ENCODE data around the gene PDIA6. TPM values are rescaled to one million over a fixed set of nuclear protein-coding genes. Genes with fewer than 3 reads are reported as not detected.

PDIA6 gene
- total RNA-seq, 2 donors from 2014 or later: 402 to 408 TPM

DNA sequence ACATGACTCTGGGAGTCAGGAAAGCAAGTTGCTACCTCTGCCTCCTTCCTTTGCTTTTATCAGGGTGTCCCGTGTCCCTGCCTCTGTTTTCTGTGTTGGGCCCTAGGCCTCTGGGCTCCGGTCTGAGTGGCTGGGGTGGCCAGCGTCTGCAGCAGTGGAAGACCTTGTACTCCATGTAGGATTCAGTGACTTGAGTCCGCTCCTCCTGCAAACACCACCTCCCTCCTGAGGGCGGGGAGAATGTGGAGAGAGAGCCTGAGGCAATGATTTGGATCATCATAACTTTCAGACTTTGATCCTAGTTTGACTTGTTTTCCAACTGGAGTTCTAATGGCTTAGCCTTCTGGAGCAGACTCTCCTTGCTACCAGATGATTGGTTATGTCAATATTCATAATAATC is 60.3 kb downstream of the PDIA6 start:
- 90 to 93% methylated on average over 2 to 5 of the region's 5 CpGs for WGBS, 2 experiments (ENCODE audit: insufficient coverage in 1 of 2, insufficient read length in 1 of 2)
- H3K27me3 Mint-ChIP-seq (ENCODE audit: insufficient read depth): no peaks in the 10 kb centered on the region
- no peak overlapping the region for H3K27ac ChIP-seq (ENCODE audit: low read depth, low read length)
- H3K4me1 Mint-ChIP-seq: no peaks in the 10 kb centered on the region
- H3K27me3 ChIP-seq (ENCODE audit: control insufficient read depth, insufficient read depth, low read length, poor library complexity, severe bottlenecking): no peaks in the 10 kb centered on the region
- no peak overlapping the region for H3K27ac Mint-ChIP-seq
- H3K4me1 ChIP-seq (ENCODE audit: control insufficient read depth, insufficient read depth, low read length): no peaks in the 10 kb centered on the region
- H3K4me3 ChIP-seq (ENCODE audit: low read length): no peak overlapping the region
- no peaks in the 10 kb centered on the region for H3K9me3 Mint-ChIP-seq
- no peak overlapping the region for H3K4me3 Mint-ChIP-seq
- H3K36me3 ChIP-seq (ENCODE audit: control insufficient read depth, insufficient read depth, low read length): no peaks in the 10 kb centered on the region
- H3K9ac ChIP-seq (ENCODE audit: extremely low read depth, low read length, poor library complexity, severe bottlenecking): no peak overlapping the region
- DNase-seq: no peak
- TF ChIP-seq, protein P1, sequence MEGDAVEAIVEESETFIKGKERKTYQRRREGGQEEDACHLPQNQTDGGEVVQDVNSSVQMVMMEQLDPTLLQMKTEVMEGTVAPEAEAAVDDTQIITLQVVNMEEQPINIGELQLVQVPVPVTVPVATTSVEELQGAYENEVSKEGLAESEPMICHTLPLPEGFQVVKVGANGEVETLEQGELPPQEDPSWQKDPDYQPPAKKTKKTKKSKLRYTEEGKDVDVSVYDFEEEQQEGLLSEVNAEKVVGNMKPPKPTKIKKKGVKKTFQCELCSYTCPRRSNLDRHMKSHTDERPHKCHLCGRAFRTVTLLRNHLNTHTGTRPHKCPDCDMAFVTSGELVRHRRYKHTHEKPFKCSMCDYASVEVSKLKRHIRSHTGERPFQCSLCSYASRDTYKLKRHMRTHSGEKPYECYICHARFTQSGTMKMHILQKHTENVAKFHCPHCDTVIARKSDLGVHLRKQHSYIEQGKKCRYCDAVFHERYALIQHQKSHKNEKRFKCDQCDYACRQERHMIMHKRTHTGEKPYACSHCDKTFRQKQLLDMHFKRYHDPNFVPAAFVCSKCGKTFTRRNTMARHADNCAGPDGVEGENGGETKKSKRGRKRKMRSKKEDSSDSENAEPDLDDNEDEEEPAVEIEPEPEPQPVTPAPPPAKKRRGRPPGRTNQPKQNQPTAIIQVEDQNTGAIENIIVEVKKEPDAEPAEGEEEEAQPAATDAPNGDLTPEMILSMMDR (conservative IDR thresholded peaks at IDR 0.05): no peak
- no peaks in the 10 kb centered on the region for H3K36me3 Mint-ChIP-seq (ENCODE audit: low read depth)
- no peaks in the 10 kb centered on the region for H3K9me3 ChIP-seq (ENCODE audit: control insufficient read depth, low read length)

DNA sequence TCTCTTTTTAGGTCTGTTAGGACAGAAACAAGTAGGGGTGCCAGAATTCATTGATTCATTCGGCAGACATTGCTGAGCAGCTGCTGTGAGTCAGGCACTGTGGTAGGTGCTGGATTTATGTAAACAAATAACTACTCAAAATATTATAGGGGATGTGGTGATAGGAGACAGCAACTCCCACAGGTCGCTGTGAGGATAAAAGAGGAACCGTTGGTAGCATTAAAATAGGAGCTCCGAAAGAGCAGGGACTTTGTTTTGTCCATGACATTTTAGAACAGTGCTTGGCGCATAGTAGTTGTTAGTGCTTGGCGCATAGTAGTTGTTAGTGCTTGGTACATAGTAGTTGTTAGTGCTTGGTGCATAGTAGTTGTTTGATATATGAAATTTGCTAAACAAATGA is 62.0 kb downstream of the PDIA6 start:
- no peak overlapping the region for H3K27ac Mint-ChIP-seq
- no peaks in the 10 kb centered on the region for H3K4me1 ChIP-seq (ENCODE audit: control insufficient read depth, insufficient read depth, low read length)

DNA sequence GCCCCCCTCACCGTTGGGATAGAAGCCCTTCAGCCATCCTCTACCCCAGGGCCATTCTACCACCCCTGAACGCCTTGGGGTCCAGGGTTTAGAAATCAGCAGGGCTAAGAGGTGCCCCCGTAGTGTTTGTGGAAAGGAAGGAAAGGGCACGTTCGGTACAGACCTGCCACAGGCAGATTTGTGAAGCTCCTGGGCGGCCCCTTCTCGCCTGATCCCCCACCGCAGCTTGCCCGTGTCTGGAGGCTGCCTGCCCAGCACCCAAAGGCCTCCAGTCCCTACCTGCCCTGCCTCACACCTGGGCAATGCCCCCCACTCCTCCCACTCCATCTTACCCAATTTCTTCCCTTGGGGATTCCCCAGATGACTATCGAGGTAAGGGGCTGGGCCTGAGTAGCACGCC is 69.9 kb downstream of the PDIA6 start:
- no peak overlapping the region for H3K27ac Mint-ChIP-seq
- 93 to 100% methylated on average over 3 to 11 of the region's 11 CpGs for WGBS, 2 experiments (ENCODE audit: insufficient coverage in 1 of 2, insufficient read length in 1 of 2)
- Histone ChIP-seq H3K27me3 (ENCODE audit: control insufficient read depth, insufficient read depth, low read length, poor library complexity, severe bottlenecking) (no peaks in the 10 kb centered on the region), H3K36me3 (ENCODE audit: control insufficient read depth, insufficient read depth, low read length) (no peaks in the 10 kb centered on the region), H3K4me3 (ENCODE audit: low read length) (no peak overlapping the region), H3K9me3 (ENCODE audit: control insufficient read depth, low read length) (no peaks in the 10 kb centered on the region), H3K9ac (ENCODE audit: extremely low read depth, low read length, poor library complexity, severe bottlenecking) (no peak overlapping the region), H3K4me1 (ENCODE audit: control insufficient read depth, insufficient read depth, low read length) (no peaks in the 10 kb centered on the region), H3K27ac (ENCODE audit: low read depth, low read length) (no peak overlapping the region)
- no peaks in the 10 kb centered on the region for H3K4me1 Mint-ChIP-seq
- no peaks in the 10 kb centered on the region for H3K36me3 Mint-ChIP-seq (ENCODE audit: low read depth)
- DNase-seq: no peak
- H3K9me3 Mint-ChIP-seq: no peaks in the 10 kb centered on the region
- TF ChIP-seq, protein P1 (conservative IDR thresholded peaks at IDR 0.05): no peak
- no peak overlapping the region for H3K4me3 Mint-ChIP-seq
- no peaks in the 10 kb centered on the region for H3K27me3 Mint-ChIP-seq (ENCODE audit: insufficient read depth)

More for the DNA sequence above, 62.0 kb downstream of the PDIA6 start:
- Mint-ChIP-seq H3K36me3 (ENCODE audit: low read depth) (no peaks in the 10 kb centered on the region), H3K4me1 (no peaks in the 10 kb centered on the region), H3K4me3 (no peak overlapping the region), H3K27me3 (ENCODE audit: insufficient read depth) (no peaks in the 10 kb centered on the region), H3K9me3 (no peaks in the 10 kb centered on the region)
- no peak for DNase-seq
- Histone ChIP-seq H3K4me3 (ENCODE audit: low read length) (no peak overlapping the region), H3K9me3 (ENCODE audit: control insufficient read depth, low read length) (no peaks in the 10 kb centered on the region), H3K9ac (ENCODE audit: extremely low read depth, low read length, poor library complexity, severe bottlenecking) (no peak overlapping the region), H3K27ac (ENCODE audit: low read depth, low read length) (no peak overlapping the region), H3K27me3 (ENCODE audit: control insufficient read depth, insufficient read depth, low read length, poor library complexity, severe bottlenecking) (no peaks in the 10 kb centered on the region), H3K36me3 (ENCODE audit: control insufficient read depth, insufficient read depth, low read length) (no peaks in the 10 kb centered on the region)
- 92 to 97% methylated on average over 5 to 6 of the region's 6 CpGs for WGBS, 2 experiments (ENCODE audit: insufficient coverage in 1 of 2, insufficient read length in 1 of 2)
- TF ChIP-seq, protein P1 (conservative IDR thresholded peaks at IDR 0.05): no peak

All from endodermal cell (in vitro differentiated cells).